ENCODE results near the gene RUBCNL.

GRCh38 chr13:46348961-46349360 is 38.1 kb downstream of the RUBCNL start:
- TF ChIP-seq HDAC2 (IDR thresholded peaks at IDR 0.05; ENCODE audit: borderline replicate concordance in 1 of 2, low read depth in 2 of 2, low read length in 2 of 2) = no peak
- TF ChIP-seq EZH2 (IDR thresholded peaks at IDR 0.05; ENCODE audit: low read depth, low read length, severe bottlenecking) = no peak
- TF ChIP-seq, protein P1, sequence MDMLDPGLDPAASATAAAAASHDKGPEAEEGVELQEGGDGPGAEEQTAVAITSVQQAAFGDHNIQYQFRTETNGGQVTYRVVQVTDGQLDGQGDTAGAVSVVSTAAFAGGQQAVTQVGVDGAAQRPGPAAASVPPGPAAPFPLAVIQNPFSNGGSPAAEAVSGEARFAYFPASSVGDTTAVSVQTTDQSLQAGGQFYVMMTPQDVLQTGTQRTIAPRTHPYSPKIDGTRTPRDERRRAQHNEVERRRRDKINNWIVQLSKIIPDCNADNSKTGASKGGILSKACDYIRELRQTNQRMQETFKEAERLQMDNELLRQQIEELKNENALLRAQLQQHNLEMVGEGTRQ (IDR thresholded peaks at IDR 0.05; ENCODE audit: low read length) = no peak
- no peak for TF ChIP-seq RAD21 (IDR thresholded peaks at IDR 0.05 in 1 of 2, conservative IDR thresholded peaks at IDR 0.05 in 1 of 2; ENCODE audit: low read depth in 2 of 2, low read length in 2 of 2)
- no peak for TF ChIP-seq MAFK (IDR thresholded peaks at IDR 0.05; ENCODE audit: low read depth, low read length)
- TF ChIP-seq POLR2AphosphoS5 (IDR thresholded peaks at IDR 0.05; ENCODE audit: low read depth, low read length) = no peak
- TF ChIP-seq SIX5 (IDR thresholded peaks at IDR 0.05; ENCODE audit: low read depth, low read length) = no peak
- no peak for TF ChIP-seq KDM1A (IDR thresholded peaks at IDR 0.05; ENCODE audit: borderline replicate concordance, low read length)
- TF ChIP-seq CTCF (IDR thresholded peaks at IDR 0.05; ENCODE audit: control extremely low read depth in 1 of 3, insufficient read depth in 1 of 3, low read depth in 1 of 3, low read length in 3 of 3) = no peak
- no peak for TF ChIP-seq EGR1 (IDR thresholded peaks at IDR 0.05; ENCODE audit: borderline replicate concordance, low read depth, low read length)
- no peak for TF ChIP-seq RNF2 (IDR thresholded peaks at IDR 0.05; ENCODE audit: borderline replicate concordance, low read depth, low read length, missing control alignments, poor library complexity, severe bottlenecking)

All from H1 (cell line).